ENCODE results near the gene RAPGEF3.

DNA sequence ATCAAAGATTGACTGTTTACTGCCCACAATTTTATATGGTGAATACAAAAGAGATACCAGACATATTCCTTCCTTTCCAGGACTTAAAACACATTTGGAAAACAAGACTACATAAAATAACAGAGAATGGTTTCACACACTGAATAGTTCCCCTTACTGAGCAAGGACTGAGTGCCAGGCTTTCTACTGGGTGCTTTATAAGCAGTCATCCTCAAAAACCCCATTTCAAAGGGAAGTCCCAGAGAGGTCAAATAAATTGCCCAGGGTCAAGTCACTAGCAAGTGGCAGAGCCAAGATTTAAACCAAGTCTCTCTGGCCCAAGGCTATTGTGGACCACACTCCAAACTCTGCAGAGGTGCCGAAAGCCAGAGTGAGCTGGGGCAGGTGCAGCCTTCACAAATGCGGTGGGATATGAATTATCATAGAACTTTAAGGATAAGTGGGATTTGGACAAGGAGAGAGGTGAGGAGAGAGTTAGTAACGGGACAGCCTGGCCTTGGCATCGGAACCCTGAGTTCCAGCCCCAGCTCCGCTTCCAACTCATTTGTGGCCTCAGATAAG is 43.8 kb downstream of the RAPGEF3 start:
- TF ChIP-seq MYNN (tag by site-specific recombination; IDR thresholded peaks at IDR 0.05; ENCODE audit: borderline replicate concordance): no peak
- TF ChIP-seq CTCF (tag by site-specific recombination; IDR thresholded peaks at IDR 0.05): no peak
- no peak for TF ChIP-seq YY1 (tag by site-specific recombination; IDR thresholded peaks at IDR 0.05)
- no peak for TF ChIP-seq ZBTB21 (tag by site-specific recombination; IDR thresholded peaks at IDR 0.05)
